CD4-positive, alpha-beta T cell (primary cell): ENCODE results near the gene KIAA0319L. TPM values are rescaled to one million over a fixed set of nuclear protein-coding genes. Genes with fewer than 3 reads are reported as not detected.
"Not testable (repeated sequence)": the region's sequence is repeated elsewhere in the genome, so short reads cannot be mapped to it uniquely, and the experiment has no call there.

ENCODE experiments used
- ATAC-seq: fragments of 200-7000 bp; cut with Tn5 transposase; one replicate; pipeline ENCODE4 v1.10.0; 2022; ENCODE audit warnings: mild to moderate bottlenecking; ENCODE audit not compliant: poor library complexity
- CTCF ChIA-PET: fragments of 350-600 bp; sonication (Branson Sonifier 250); formaldehyde crosslinking; loops from one replicate; lab custom pipeline; 2021; ENCODE audit warnings: antibody characterized with exemption, inconsistent platforms; lab: Charles Lee
- POLR2A ChIA-PET: fragments of 350-600 bp; sonication (Branson Sonifier 250); formaldehyde crosslinking; loops from one replicate; lab custom pipeline; 2021; ENCODE audit warnings: antibody characterized with exemption, inconsistent platforms; lab: Charles Lee
- DNase-seq, 14 experiments: peaks; one replicate each; pipeline ENCODE4 v3.0.0-alpha.2; 2013 to 2020; ENCODE audit warnings: mixed read lengths in 2 of 14
- H3K27ac ChIP-seq, 2 donors: one replicate each; pipeline versions ENCODE4 v1.5.1 to v1.7.0; 2013; ENCODE audit warnings: low read length in 2 of 2, low read depth in 1 of 2, mild to moderate bottlenecking in 1 of 2
- H3K27me3 ChIP-seq, 2 experiments: 1 replicate in 1 of 2; 2 replicates in 1 of 2; pipeline versions ENCODE4 v1.6.1 to v1.7.0; 2013; ENCODE audit warnings: low read length in 2 of 2, control low read depth in 1 of 2, mild to moderate bottlenecking in 1 of 2, moderate library complexity in 1 of 2; ENCODE audit not compliant: insufficient read depth in 2 of 2, control insufficient read depth in 1 of 2
- H3K36me3 ChIP-seq: one replicate; pipeline ENCODE4 v1.6.1; 2013; ENCODE audit warnings: low read length, control low read depth; ENCODE audit not compliant: insufficient read depth
- H3K4me1 ChIP-seq: one replicate; pipeline ENCODE4 v1.6.1; 2013; ENCODE audit warnings: low read length, control low read depth; ENCODE audit not compliant: insufficient read depth
- H3K4me3 ChIP-seq: one replicate; pipeline ENCODE4 v1.5.1; 2013; ENCODE audit warnings: mild to moderate bottlenecking, low read length, moderate library complexity
- H3K9me3 ChIP-seq, 2 experiments: 1 replicate in 1 of 2; 2 replicates in 1 of 2; pipeline versions ENCODE4 v1.6.1 to v1.7.0; 2013; ENCODE audit warnings: low read length in 2 of 2, mild to moderate bottlenecking in 2 of 2, control low read depth in 1 of 2, moderate library complexity in 1 of 2; ENCODE audit not compliant: control insufficient read depth in 1 of 2, insufficient read depth in 1 of 2
- H3K27ac Mint-ChIP-seq: one replicate; pipeline ENCODE4 v1.8.0; 2020; ENCODE audit warnings: mixed read lengths
- H3K27me3 Mint-ChIP-seq: one replicate; pipeline ENCODE4 v1.8.0; 2021; ENCODE audit warnings: mixed read lengths
- H3K36me3 Mint-ChIP-seq: one replicate; pipeline ENCODE4 v1.8.0; 2021; ENCODE audit warnings: low read depth, mixed read lengths
- H3K4me1 Mint-ChIP-seq: one replicate; pipeline ENCODE4 v1.8.0; 2021; ENCODE audit warnings: low read depth, mixed read lengths
- H3K4me3 Mint-ChIP-seq: one replicate; pipeline ENCODE4 v1.8.0; 2020; ENCODE audit warnings: mild to moderate bottlenecking, mixed read lengths
- H3K9me3 Mint-ChIP-seq: one replicate; pipeline ENCODE4 v1.8.0; 2020; ENCODE audit warnings: mixed read lengths
- CTCF ChIP-seq: fragments of 200-600 bp; IDR thresholded peaks from one replicate; pipeline ENCODE4 v1.8.0; 2022; ENCODE audit warnings: antibody characterized with exemption, mild to moderate bottlenecking
- intact Hi-C, 2 experiments: fragments of 100-400 bp; cut with DNase I in 1 of 2; cut with micrococcal nuclease in 1 of 2; formaldehyde crosslinking; loops; one replicate each; pipeline versions ENCODE4 v1.15.1 to v1.9.0; 2023 to 2025; cut with DNase I, micrococcal nuclease
- total RNA-seq, 174 experiments: library from RNA in 2 of 174; stranded (reverse) in 2 of 174; gene quantifications; one replicate each; pipeline ENCODE4 v1.2.3 and lab custom pipeline; 2021 to 2026

The KIAA0319L gene
- total RNA-seq, 2 experiments from 2014 or later: 50.9 to 53.3 TPM

GRCh38 chr1:35466120-35466519 is 91.1 kb downstream of the KIAA0319L start:
- H3K4me1 Mint-ChIP-seq: peaks cover 11% of the 10 kb centered on the region
- no peaks in the 10 kb centered on the region for H3K27me3 Mint-ChIP-seq
- TF ChIP-seq CTCF: no peak
- ATAC-seq (no peak), DNase-seq (no peak)
- POLR2A ChIA-PET: interaction anchor here (0.8 to 1.3 kb wide), 2 partner anchors 40 to 92 kb away, joined by 3 to 4 read pairs; partner anchors contain the start of genes KIAA0319L and NCDN
- H3K27ac ChIP-seq: no peak overlapping the region
- no peak overlapping the region for H3K4me3 ChIP-seq
- peaks cover 64% of the 10 kb centered on the region for H3K36me3 ChIP-seq
- CTCF ChIA-PET: interaction anchor here (0.8 kb wide), 1 partner anchor 14 kb away, joined by 4 read pairs; no protein-coding TSS in a partner anchor
- peaks cover 0 to 8% of the 10 kb centered on the region in 2 experiments for H3K9me3 ChIP-seq
- H3K27me3 ChIP-seq: no peaks in the 10 kb centered on the region
- peaks cover 94% of the 10 kb centered on the region for H3K36me3 Mint-ChIP-seq
- H3K4me1 ChIP-seq: no peaks in the 10 kb centered on the region
- no peak overlapping the region for H3K4me3 Mint-ChIP-seq
- no peaks in the 10 kb centered on the region for H3K9me3 Mint-ChIP-seq
- no peak overlapping the region for H3K27ac Mint-ChIP-seq
- intact Hi-C loops: no loop called here

- H3K27ac ChIP-seq, H3K4me3 Mint-ChIP-seq, H3K27me3 Mint-ChIP-seq, H3K27ac Mint-ChIP-seq, DNase-seq, H3K9me3 Mint-ChIP-seq, H3K9me3 ChIP-seq, ATAC-seq, H3K4me3 ChIP-seq, H3K4me1 ChIP-seq, POLR2A ChIA-PET, H3K27me3 ChIP-seq, CTCF ChIA-PET: not testable (repeated sequence)
- peaks cover 48% of the 10 kb centered on the region for H3K36me3 ChIP-seq
- intact Hi-C loops: loop anchor here in 1 of 2 experiments (5.0 kb wide), 1 partner anchor 34 kb away; no protein-coding TSS in a partner anchor
- peaks cover 95% of the 10 kb centered on the region for H3K36me3 Mint-ChIP-seq
- H3K4me1 Mint-ChIP-seq: peaks cover 11% of the 10 kb centered on the region
Measured at GRCh38 chr1:35463749-35464148, 93.5 kb downstream of the KIAA0319L start.

- Mint-ChIP-seq H3K4me1 (peaks cover 11% of the 10 kb centered on the region), H3K9me3 (no peaks in the 10 kb centered on the region), H3K27ac (peak overlapping the region; percentile 42), H3K27me3 (no peaks in the 10 kb centered on the region), H3K4me3 (no peak overlapping the region), H3K36me3 (peaks cover 94% of the 10 kb centered on the region)
- no peak overlapping the region for H3K4me3 ChIP-seq
- no peak for ATAC-seq
- no peak for DNase-seq
- H3K27ac ChIP-seq: no peak overlapping the region
- ChIA-PET CTCF (no interaction called here), POLR2A (no interaction called here)
- no peaks in the 10 kb centered on the region for H3K27me3 ChIP-seq
- no peaks in the 10 kb centered on the region for H3K4me1 ChIP-seq
- TF ChIP-seq CTCF: no peak
- H3K9me3 ChIP-seq: peaks cover 0 to 8% of the 10 kb centered on the region in 2 experiments
- intact Hi-C loops: loop anchor here in 1 of 2 experiments (5.0 kb wide), 1 partner anchor 34 kb away; no protein-coding TSS in a partner anchor
- peaks cover 48% of the 10 kb centered on the region for H3K36me3 ChIP-seq
Measured at GRCh38 chr1:35463232-35463631, 94.0 kb downstream of the KIAA0319L start.
